Measurements from ENCODE around the gene PTGER4. TPM values are rescaled to one million over a fixed set of nuclear protein-coding genes. Genes with fewer than 3 reads are reported as not detected.

The PTGER4 gene
- total and polyA plus RNA-seq, 8 donors: 1.9 to 31.7 (median 17.9) TPM

GRCh38 chr5:40649463-40650030 is 30.2 kb upstream of the PTGER4 start:
- Histone ChIP-seq H3K27me3 (no peaks in the 10 kb centered on the region), H3K9me3 (no peaks in the 10 kb centered on the region), H3K4me3 (no peak overlapping the region), H3K4me1 (peaks cover 0 to 12% (median 0%) of the 10 kb centered on the region in 4 donors), H3K27ac (no peak overlapping the region), H3K36me3 (no peaks in the 10 kb centered on the region)
- intact Hi-C loops (cut with DNase I; ENCODE audit: low total_unique reads): no loop called here
- 70 to 85% (median 82%) methylated on average over 4 of the region's 4 CpGs for WGBS, 5 donors
- TF ChIP-seq EP300 (IDR thresholded peaks at IDR 0.05) (no peak), POLR2A (IDR thresholded peaks at IDR 0.05) (no peak), POLR2AphosphoS5 (IDR thresholded peaks at IDR 0.05) (no peak), CTCF (IDR thresholded peaks at IDR 0.05) (no peak)
- no peak for DNase-seq

- WGBS, 5 donors: 93 to 99% (median 96%) methylated on average over 3 of the region's 3 CpGs
- intact Hi-C loops (cut with DNase I; ENCODE audit: low total_unique reads): no loop called here
- TF ChIP-seq POLR2A (IDR thresholded peaks at IDR 0.05) (no peak), POLR2AphosphoS5 (IDR thresholded peaks at IDR 0.05) (no peak), CTCF (IDR thresholded peaks at IDR 0.05) (no peak), EP300 (IDR thresholded peaks at IDR 0.05) (no peak)
- H3K9me3 ChIP-seq: no peaks in the 10 kb centered on the region
- H3K4me3 ChIP-seq: no peak overlapping the region
- H3K4me1 ChIP-seq: peaks cover 0 to 5% (median 0%) of the 10 kb centered on the region in 4 donors
- DNase-seq: no peak
- no peaks in the 10 kb centered on the region for H3K36me3 ChIP-seq
- no peak overlapping the region for H3K27ac ChIP-seq
- H3K27me3 ChIP-seq: no peaks in the 10 kb centered on the region
Observed at GRCh38 chr5:40651201-40651600, 28.5 kb upstream of the PTGER4 start.

- no peaks in the 10 kb centered on the region for H3K9me3 ChIP-seq
- H3K27me3 ChIP-seq: no peaks in the 10 kb centered on the region
- TF ChIP-seq POLR2A (IDR thresholded peaks at IDR 0.05) (no peak), CTCF (IDR thresholded peaks at IDR 0.05) (no peak), EP300 (IDR thresholded peaks at IDR 0.05) (no peak), POLR2AphosphoS5 (IDR thresholded peaks at IDR 0.05) (no peak)
- H3K27ac ChIP-seq: no peak overlapping the region
- no peaks in the 10 kb centered on the region for H3K4me1 ChIP-seq
- DNase-seq: no peak
- WGBS, 5 donors: 65 to 78% (median 69%) methylated on average over 8 of the region's 8 CpGs
- H3K4me3 ChIP-seq: no peak overlapping the region
- intact Hi-C loops (cut with DNase I; ENCODE audit: low total_unique reads): no loop called here
- no peaks in the 10 kb centered on the region for H3K36me3 ChIP-seq
Observed at GRCh38 chr5:40652441-40653220, 27.1 kb upstream of the PTGER4 start.

- H3K27ac ChIP-seq: no peak overlapping the region
- 84 to 90% (median 89%) methylated on average over 4 of the region's 4 CpGs for WGBS, 5 donors
- intact Hi-C loops (cut with DNase I; ENCODE audit: low total_unique reads): no loop called here
- no peaks in the 10 kb centered on the region for H3K9me3 ChIP-seq
- no peaks in the 10 kb centered on the region for H3K36me3 ChIP-seq
- no peak for DNase-seq
- no peaks in the 10 kb centered on the region for H3K4me1 ChIP-seq
- H3K27me3 ChIP-seq: no peaks in the 10 kb centered on the region
- no peak overlapping the region for H3K4me3 ChIP-seq
- TF ChIP-seq CTCF (IDR thresholded peaks at IDR 0.05) (no peak), EP300 (IDR thresholded peaks at IDR 0.05) (no peak), POLR2A (IDR thresholded peaks at IDR 0.05) (no peak), POLR2AphosphoS5 (IDR thresholded peaks at IDR 0.05) (no peak)
Observed at GRCh38 chr5:40653221-40654022, 26.3 kb upstream of the PTGER4 start.
